OCI-LY1 (cell line): ENCODE measurements around the gene CCNB2.

Experiments
- EZH2 ChIP-seq: fragments of 200-600 bp; sonication (generic), shearing (Covaris generic); IDR thresholded peaks from 2 replicates; pipeline ENCODE4 v1.8.0; 2017; ENCODE audit warnings: borderline replicate concordance, mixed run types, mild to moderate bottlenecking, antibody characterized with exemption, low read length, moderate library complexity, mixed read lengths
- TF ChIP-seq, protein P1 (sequence below): fragments of 200-600 bp; sonication (generic), shearing (Covaris generic); IDR thresholded peaks from 2 replicates; pipeline ENCODE4 v1.5.1; 2017; ENCODE audit warnings: mild to moderate bottlenecking, antibody characterized with exemption, low read length, moderate library complexity, mixed read lengths

DNA sequence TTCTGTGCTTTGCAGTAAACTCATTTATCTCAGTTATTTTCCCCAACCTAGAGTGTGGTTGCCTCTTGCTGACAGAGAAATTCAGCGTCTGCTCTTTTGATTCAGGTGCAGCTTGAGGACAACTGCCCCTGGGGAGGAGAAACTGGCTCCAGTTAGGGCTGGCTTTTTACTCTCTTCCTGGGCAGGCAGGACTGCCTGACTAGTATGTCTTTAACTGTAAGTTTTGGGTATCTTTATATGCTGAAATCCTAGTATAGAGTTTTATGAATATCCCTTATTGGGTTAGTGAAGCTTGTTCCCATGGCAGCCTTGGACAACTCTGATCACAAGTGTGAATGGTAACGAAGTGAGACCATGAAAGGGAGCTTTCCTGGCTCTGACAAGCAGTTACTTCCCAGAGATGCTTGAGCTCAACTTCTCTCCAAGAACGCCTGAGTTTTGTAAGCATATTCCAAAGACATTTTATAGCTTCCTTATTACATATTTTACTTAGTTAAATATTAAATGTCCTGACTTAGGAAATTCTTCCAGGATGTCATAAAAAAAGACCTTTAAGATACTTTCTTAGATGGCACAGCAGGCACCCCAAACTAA lies 27.1 kb downstream of the CCNB2 start:
- TF ChIP-seq, protein P1, sequence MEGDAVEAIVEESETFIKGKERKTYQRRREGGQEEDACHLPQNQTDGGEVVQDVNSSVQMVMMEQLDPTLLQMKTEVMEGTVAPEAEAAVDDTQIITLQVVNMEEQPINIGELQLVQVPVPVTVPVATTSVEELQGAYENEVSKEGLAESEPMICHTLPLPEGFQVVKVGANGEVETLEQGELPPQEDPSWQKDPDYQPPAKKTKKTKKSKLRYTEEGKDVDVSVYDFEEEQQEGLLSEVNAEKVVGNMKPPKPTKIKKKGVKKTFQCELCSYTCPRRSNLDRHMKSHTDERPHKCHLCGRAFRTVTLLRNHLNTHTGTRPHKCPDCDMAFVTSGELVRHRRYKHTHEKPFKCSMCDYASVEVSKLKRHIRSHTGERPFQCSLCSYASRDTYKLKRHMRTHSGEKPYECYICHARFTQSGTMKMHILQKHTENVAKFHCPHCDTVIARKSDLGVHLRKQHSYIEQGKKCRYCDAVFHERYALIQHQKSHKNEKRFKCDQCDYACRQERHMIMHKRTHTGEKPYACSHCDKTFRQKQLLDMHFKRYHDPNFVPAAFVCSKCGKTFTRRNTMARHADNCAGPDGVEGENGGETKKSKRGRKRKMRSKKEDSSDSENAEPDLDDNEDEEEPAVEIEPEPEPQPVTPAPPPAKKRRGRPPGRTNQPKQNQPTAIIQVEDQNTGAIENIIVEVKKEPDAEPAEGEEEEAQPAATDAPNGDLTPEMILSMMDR = no peak
- no peak for TF ChIP-seq EZH2
